ENCODE results near the gene FSCN2.

DNA sequence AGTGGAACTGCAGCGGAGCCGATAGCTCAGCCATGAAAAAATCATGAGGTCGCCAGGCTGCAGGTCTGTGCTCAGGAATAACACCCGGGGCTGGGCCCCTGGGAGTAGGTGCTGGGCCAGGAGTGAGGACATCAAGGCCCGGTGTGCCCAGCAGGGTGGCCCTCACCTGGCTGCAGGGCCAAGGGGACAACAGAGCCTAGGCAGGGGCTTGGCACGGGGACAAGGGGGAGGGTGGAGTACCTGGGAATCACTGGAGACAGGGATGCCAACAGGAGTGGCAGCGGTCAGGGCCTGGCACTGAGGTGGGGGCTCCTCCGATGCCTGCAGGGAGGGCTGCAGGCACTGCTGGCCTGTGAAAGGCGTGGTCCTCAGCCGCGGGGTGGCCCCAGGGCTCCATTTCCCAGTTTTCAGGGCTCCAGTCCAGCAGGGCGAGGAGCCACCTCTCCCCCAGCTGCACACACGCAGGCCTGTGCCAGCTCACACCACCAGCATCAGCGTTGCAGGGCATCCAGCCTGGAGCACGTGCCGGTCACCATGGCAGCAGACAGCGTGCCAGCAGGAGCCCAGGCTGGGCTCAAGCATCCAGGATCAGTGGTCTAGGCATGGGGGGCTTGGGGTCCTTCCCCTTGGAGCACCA is 4.7 kb upstream of the FSCN2 start:
- TF ChIP-seq, protein P1, sequence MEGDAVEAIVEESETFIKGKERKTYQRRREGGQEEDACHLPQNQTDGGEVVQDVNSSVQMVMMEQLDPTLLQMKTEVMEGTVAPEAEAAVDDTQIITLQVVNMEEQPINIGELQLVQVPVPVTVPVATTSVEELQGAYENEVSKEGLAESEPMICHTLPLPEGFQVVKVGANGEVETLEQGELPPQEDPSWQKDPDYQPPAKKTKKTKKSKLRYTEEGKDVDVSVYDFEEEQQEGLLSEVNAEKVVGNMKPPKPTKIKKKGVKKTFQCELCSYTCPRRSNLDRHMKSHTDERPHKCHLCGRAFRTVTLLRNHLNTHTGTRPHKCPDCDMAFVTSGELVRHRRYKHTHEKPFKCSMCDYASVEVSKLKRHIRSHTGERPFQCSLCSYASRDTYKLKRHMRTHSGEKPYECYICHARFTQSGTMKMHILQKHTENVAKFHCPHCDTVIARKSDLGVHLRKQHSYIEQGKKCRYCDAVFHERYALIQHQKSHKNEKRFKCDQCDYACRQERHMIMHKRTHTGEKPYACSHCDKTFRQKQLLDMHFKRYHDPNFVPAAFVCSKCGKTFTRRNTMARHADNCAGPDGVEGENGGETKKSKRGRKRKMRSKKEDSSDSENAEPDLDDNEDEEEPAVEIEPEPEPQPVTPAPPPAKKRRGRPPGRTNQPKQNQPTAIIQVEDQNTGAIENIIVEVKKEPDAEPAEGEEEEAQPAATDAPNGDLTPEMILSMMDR (IDR thresholded peaks at IDR 0.05; ENCODE audit: low read length): no peak
- TF ChIP-seq EZH2 (IDR thresholded peaks at IDR 0.05; ENCODE audit: borderline replicate concordance, low read length): no peak
